Right renal pelvis (tissue), 4 donors: ENCODE measurements around the gene GAS7. TPM values are rescaled to one million over a fixed set of nuclear protein-coding genes. Genes with fewer than 3 reads are reported as not detected.
A peak's percentile ranks its signal among the peaks of the same experiment; 100 is the strongest.
"Not testable (repeated sequence)": the region's sequence is repeated elsewhere in the genome, so short reads cannot be mapped to it uniquely, and the experiment has no call there.

Source experiments
- DNase-seq, 4 donors: peaks; one replicate each; pipeline ENCODE4 v3.0.0-alpha.2; 2013; ENCODE audit warnings: low read depth in 4 of 4, low spot score in 3 of 4, missing footprints in 1 of 4
- polyA plus RNA-seq, 4 donors: library from polyadenylated mRNA; unstranded; fragments of 120-200 nt; gene quantifications; one replicate each; pipeline ENCODE4 v1.2.1, GENCODE V29; 2013; ENCODE audit not compliant: insufficient read length in 4 of 4

Gene GAS7
- polyA plus RNA-seq, 4 donors = 16.2 to 19.7 (median 17.2) TPM

DNA sequence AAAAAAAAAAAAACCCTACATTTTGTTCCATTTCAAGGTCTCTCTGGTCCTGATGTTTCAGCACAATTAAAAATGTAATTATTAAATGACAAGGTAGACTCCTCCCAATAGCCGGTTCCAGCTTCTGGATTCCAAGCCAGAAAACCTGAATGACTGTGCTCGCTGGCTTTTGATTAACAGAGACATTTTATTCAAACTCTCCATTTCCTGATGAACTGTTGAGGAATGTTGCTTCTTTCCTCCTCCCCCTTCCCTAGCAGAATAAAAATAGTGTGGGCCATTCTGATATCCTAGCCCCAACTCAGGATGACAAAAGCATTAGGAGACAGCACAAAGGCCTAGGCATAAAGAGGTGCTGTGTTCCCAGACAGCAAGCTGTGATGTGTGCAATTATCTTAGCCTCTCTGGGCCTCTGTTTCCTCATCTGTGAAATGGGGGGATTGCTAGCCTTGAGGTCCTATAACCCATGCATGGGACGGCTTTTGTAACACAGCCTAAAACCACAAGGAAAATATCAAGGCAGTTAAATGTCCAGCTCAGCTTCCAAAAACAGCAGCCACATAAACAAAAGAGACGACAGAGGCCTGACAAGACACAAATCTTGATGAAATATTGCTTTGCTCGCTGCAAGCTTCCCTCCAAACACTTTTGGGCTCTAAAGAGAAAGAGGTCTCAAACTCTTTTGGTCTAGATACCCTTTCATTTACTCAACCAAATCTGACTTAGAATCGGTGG is 166.1 kb downstream of the GAS7 start:
- peak in 1 of 4 donors; percentile 54 for DNase-seq

DNA sequence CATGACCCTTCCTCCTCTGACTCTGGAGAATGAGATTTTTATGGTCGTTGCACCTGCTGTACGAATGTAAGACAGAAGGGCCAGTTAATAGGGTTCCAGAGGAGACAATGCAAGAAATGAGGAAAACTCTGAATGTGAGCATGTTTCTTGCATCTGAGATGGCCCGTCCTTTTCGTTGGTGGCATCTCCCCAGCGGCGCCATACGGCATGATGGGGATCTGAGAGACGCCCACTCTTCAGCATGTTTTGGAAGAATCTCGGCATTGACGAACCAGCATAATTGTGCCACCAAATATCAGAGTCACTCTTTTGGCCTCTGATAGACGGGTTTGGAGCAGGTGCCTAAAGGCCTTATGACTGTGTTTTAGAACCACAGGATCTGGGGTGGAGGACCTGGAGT is 166.8 kb downstream of the GAS7 start:
- no peak for DNase-seq

DNA sequence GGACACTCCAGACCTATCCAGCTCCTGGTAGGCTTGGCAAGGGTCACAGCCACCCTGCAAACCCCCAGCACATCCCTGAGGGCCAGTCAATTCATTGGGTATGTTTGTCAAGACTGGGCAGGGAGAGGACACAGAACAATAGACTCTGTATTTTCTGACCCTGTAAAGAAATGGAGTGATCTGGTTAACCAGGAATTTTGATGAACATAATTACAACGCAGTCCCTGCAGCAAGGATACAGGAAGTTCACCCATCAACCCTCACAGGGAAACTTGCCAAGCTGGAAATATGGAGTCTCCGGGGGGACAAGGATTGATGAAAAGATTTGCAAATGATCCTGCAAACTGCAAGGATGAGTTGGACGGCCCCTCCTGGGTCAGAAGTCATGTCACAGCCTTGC is 167.3 kb downstream of the GAS7 start:
- DNase-seq = no peak

DNA sequence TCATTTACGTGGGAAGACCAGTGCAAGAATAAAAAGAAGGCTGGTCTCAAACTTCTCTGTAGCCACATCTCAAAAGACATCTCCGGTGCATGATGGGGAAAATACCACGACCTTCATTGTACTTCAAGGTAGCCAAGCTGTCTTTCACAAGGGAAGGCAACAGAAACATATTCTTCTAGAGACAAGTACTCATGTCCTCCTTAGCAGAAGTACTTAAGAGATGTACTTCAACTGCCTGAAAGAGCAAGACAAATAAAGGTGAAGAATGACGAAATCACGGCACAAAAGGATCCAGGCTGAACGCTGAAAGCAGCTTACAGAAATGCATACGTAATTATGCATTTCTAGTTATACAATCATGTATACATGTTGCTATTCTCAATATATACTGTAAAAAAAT is 169.3 kb downstream of the GAS7 start:
- no peak for DNase-seq

DNA sequence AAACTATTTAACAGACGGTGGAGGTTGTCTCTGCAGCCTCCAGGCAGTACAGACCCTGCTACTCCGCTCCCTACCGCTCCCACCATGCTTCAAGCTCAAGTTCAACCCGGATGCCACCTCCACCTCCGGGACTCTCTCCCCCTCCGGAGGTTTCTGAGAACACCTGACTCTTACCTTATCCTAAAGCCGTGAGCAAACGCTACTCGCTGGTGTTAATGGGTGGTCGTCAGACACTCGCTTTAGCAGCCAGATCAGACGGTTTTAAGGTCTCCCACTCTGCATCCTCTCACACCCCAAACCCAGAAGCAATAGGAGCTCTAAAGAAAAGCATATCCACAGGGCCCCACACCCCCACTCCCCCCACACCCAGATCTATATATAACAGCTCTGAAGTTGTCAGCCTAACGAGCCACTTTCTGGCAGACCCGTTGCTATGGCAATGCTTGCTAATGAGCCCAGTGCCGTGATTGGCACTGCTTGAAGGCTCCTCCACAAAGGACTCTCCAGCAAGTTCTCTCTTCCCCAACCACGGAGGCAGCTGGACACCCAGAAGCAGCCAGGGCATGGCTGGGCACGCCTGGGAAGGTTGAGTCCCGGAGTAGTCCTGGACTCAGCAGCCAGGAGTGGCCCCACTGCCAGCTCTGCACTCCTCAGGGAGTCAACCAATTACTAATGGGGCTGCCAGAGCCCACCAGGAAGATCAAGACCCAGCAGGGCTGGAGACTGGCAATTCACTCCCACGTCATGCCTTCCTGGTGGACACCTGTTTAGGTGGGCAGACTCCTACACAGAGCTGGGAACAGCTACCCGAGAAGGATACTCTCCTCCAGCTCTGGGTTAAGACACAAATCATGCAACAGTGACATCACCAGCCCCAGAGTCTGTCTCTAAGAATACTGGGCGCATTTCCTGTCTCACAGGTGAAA is 172.2 kb downstream of the GAS7 start:
- DNase-seq = no peak

DNA sequence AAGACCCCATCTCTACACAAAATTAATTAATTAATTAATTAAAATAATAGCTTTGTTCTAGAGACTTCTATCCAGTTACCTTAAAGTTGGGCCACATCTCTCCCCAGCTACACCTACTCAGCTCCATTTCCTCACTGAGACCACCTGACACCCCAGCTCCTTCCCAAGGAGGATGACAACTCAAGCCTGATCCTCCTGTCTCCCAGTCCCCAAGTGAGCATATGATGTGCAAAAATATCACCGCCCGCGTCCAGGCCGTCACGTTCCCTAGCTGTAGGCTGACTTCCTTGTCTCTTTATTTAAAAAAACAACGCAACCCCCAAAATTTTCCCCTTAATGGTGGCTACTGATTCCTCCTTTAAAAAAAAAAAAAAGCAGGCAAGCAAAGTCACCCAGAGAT is 173.2 kb downstream of the GAS7 start:
- DNase-seq = no peak

DNA sequence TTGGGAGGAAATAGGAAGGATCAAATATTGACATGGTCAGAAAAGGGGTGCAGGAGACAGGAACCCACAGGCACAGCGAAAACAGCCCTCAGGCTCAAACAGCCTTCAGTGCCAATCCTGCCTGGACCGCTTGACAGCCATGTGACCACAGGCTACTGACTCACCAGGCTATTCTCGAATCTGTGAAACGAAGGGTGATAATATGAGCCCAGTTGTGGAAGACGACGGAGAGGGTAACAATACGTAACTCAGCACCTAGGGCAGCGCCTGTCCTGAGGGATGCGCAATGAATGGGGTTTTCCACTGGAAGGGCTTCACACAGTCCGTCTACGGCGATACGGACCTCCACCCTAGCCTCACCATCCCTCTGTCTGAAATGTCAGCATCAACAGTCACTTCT is 176.0 kb downstream of the GAS7 start:
- no peak for DNase-seq

DNA sequence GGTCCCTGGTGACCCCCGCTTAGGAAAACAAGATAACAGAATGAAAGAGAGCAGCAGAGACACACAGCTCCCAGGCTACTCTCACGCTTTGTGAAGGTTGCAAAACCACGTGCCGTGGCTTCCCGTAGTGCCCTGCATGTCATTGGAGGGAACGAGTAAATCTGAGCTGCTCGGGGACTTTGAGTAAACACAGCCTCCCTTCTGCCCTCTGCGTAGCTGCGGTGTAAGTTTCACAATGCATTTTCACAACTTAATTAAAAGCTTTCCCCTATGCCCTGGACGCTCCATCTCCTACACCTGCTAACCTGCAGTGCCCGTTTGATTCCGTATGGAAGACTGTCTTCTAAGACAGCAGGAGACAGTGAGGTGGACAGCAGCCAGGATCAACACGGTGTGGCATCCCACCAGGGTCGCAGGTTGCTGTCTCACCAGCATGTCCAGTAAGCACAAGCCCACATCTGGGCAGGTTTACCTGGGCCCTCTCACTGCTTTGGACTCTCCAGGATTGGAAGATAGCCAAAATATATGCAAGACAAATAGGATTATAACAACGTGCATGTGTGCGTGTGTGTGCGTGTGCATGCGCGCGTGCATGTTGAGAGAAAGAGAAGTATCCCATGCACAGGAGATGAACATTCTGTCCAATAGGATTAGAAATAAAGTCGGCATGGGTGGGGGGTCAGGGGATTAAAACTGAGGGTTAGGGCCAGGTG is 177.0 kb downstream of the GAS7 start:
- DNase-seq = peak in 2 of 4 donors; percentile 65 to 68

DNA sequence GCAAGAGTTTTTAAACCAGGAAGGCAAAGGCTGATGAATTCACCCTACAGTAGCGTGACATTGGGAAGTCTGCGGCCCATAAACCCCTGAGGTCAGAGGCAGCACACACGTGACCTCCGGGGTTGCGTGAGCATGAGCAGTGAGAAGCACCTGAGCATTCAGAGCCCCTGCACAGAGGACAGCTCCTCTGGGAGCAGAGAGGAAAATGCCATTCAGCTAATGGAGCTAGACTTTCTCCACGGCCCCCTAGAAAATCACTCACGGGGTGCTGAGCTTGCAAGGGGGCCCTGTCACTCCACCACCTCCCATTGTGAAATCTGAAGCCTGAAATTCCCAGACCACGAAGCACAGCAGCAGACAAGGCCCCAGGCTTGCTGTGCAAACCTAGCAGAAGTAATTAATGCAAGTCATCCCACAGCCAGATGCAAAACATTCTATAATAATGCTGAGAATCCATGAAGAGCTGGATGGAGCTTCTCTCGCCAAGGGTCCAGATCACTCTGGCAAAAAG is 178.4 kb downstream of the GAS7 start:
- no peak for DNase-seq

DNA sequence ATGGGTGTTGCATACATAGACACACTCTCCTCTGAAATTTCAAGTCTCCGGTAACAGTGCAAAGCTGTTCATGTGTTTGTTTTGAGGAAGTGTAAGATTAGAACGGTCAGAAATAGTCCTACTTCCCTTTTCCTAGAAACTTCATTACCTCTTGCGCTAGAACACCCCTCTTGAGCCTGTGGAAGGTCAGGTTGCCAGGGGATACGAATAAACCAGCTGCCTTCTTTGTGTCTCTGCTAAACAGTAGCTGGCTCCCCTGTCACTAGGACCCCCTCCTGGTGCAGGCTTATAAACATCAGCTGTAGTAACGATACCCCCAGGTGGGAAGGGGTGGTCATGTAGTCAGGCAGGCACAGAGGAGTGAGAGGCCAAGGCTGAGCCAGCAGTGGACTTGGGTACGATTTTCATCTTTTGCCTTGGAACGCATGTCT is 179.9 kb downstream of the GAS7 start:
- no peak for DNase-seq

DNA sequence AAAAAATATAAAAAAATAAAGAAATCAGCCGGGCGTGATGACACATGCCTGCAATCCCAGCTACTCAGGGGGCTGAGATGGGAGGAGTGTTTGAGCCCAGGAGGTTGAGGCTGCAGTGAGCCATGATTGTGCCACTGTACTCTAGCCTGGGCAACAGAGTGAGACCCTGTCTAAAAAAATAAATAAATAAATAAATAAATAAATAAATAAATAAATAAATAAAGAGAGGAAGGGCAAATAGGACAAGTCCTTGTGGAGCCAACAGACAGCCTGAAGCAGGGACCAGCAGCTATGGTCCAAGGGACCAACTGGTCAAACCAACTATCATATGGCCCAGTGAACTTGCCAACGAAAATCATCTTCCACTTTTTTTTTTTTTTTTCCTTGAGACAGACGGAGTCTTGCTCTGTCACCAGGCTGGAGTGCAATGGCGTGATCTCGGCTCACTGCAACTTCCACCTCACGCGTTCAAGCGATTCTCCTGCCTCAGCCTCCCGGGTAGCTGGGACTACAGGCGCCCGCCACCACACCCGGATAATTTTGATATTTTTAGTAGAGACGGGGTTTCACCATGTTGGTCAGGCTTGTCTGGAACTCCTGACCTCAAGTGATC is 181.3 kb downstream of the GAS7 start:
- not testable (repeated sequence) for DNase-seq

DNA sequence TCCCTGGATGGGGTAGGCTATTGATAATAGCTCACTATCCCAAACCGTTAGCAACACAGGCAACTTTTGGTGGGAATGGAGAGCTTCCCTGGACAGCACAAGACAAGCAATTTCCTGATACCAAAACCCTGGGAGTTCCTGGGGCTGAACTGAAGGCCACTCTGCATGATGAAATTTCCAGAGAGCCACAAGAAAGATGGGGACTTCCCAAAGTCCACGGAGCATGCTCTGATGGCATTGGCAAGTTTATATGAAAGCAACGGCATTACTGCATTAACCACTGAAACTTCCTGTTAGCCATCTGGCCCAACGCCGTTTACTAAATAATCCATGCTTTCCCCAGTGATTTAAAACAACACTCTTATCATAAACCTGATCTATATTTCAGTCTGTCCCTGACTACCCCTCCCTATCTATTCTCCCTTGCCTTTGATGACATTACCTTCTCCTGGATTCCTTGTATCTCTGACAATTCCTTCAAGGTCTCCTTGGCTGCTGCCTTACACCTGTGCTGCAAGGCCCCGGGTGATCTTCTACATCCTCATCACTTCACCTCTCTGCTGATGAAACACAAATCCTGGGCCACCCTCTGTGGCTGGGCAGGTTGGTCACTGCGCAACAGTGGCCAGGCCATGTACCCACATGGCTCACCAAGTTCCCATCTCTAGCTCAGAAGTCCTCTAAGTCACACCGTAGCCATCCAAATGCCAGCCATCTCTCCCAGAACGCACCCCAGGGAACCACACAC is 184.9 kb downstream of the GAS7 start:
- no peak for DNase-seq

DNA sequence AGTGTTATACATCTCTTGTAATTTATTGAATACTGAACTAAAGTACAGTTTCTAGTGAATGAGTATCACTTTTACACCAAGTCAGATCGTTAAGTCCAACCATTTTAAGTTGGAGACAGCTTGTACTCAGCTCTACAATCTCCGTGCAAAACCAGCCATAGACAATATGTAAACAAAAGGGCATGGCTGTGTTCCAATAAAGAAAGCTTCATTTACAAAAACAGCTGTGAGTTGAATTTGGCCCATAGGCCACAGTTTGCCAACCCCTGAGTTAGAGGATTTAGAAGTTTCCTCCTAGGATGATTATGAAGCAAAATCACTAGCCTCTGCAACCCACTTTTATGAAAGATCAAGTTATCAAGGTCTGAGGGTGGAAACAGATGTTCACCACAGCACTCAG is 187.7 kb downstream of the GAS7 start:
- DNase-seq = no peak

DNA sequence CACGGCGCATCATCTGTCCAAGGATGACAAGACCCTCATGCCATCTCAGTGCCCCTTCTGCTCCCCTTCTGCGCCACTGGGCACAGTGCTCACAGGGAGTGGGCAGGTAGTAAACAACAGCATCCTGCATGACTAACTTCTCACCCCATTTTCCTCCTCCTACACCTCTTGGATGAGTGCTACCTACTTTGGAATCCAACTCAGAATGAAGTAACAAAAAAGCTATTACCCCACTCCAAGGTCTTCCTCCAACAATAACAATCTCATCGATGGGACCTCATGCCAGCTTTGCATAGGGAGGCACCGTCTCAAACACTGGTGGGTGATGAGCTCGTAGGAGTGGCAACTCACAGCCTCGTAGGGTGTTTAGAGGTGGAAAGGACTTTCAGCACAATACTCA is 194.7 kb downstream of the GAS7 start:
- no peak for DNase-seq

DNA sequence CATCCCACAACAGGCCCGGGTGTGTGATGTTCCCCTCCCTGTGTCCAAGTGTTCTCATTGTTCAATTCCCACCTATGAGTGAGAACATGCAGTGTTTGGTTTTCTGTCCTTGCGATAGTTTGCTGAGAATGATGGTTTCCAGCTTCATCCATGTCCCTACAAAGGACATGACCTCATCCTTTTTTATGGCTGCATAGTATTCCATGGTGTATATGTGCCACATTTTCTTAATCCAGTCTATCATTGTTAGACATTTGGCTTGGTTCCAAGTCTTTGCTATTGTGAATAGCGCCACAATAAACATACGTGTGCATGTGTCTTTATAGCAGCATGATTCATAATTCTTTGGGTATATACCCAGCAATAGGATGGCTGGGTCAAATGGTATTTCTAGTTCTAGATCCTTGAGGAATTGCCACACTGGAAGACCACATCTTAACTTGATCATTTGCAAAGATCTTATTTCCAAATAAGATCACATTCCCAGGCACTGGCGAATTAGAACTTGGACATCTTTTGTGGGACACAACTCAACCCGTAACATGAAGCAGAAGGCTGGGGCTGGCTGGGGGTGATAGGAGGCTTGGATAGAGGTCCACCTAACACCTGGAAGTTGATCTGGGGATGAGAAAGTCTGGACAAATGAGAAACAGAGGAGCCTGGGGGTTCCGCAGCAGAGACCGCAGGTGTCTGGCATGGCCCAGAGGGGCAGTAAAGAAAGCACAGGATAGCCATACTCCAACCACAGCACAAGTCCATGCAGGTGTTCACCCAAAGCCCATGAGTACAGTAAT is 195.6 kb downstream of the GAS7 start:
- DNase-seq = not testable (repeated sequence)

DNA sequence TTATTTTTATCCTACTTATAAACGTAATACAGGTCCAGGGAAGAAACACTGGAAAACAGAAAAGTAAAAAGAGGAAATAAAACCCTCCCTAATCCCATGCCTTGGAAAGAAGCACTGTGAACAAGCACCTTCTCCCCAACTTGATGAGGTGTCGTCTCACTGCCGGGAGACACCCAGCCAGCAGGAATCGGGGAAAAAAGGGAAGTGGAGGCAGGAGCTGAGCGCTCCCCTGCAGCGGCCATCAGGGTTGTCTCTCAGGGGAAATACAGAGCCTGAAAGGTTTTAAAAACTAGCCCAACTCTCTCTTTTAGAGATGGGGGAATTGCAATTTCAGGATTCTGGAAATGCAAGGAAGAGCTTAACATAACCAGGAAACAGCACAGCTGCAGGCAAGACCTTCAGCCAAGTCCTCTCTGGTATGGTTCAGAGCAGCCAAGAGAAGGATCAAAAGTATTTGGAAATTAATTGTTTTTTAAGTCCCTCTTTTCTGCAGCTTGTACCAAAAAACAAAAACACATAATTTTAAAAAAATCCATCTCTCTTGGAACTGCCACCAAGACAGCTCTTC is 197.0 kb downstream of the GAS7 start:
- no peak for DNase-seq

DNA sequence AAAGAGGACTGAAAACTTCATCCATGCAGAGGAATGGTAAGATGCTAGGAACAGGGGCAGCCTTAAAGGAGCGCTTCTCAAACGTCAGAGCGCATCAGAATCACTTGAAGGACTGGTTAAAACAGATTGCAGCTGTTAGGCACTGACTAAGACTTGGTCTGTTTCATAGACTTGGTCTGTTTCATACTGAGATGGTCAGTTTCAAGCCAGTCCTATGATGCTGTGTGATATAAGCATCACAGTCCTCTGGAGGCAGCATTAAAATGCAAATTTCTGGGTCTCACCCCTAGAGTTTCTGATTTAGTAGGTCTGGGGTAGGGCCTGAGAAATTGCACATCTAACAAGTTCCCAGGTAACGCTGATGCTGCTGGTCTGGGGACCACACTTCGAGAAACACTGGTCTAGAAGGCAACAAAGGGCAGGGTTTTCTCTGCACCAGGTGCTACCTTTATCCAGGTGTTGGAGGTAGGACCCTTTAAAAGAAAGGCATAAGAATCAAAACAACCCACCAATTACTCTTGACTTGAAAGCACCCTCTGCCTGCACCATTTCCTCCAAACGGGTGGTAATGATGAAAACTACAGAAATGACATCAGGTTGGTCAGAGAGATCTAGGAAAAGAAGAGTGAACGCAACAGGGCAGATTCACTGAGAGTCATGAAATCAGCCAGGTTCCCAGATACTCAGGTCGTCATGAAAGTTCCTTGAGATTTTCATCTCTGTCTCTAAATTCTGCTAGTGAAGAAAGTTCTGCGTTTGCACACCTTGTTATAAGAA is 198.3 kb downstream of the GAS7 start:
- no peak for DNase-seq

DNA sequence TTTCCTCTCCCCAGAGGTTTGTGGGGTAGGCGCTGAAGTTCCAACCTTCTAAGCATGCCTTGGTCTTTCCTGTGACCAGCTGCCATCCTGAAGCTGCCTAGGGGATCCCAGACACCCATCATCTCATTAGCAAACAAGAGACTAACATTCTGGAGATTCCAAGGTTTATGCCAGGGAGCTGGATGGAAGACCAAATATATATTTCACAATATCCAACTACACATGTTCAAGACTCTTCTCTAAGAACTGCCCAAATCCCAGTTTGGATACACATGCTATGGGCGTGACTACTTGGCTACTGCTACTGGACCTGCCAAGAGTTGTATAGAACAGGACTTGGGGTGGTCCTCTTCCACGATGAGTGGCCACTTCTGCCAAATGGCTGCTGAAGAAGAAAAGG is 200.3 kb downstream of the GAS7 start:
- DNase-seq = no peak
